IMR-90 (cell line): ENCODE data around the gene NGEF.

ENCODE experiments used
- BHLHE40 ChIP-seq: fragments of 150-350 bp; IDR thresholded peaks from 2 replicates; pipeline ENCODE4 v1.6.1; 2016; ENCODE audit warnings: mild to moderate bottlenecking, low read depth, low read length
- CEBPB ChIP-seq: IDR thresholded peaks from 2 replicates; pipeline ENCODE4 v1.6.1; 2012; ENCODE audit warnings: low read depth, low read length, improper control_type of control experiment
- CTCF ChIP-seq: conservative IDR thresholded peaks from 2 replicates; pipeline ENCODE4 v1.5.1; 2012; ENCODE audit warnings: mild to moderate bottlenecking, low read depth, low read length, improper control_type of control experiment
- ELK1 ChIP-seq: fragments of 150-350 bp; IDR thresholded peaks from 2 replicates; pipeline ENCODE4 v1.6.1; 2016; ENCODE audit warnings: low read depth, mild to moderate bottlenecking, low read length, moderate library complexity, borderline replicate concordance
- FOS ChIP-seq: fragments of 150-350 bp; IDR thresholded peaks from 2 replicates; pipeline ENCODE4 v1.6.1; 2016; ENCODE audit warnings: low read depth, low read length
- MAFK ChIP-seq: IDR thresholded peaks from 2 replicates; pipeline ENCODE4 v1.6.1; 2012; ENCODE audit warnings: low read depth, low read length, improper control_type of control experiment
- MAZ ChIP-seq: IDR thresholded peaks from 2 replicates; pipeline ENCODE4 v1.6.1; 2012; ENCODE audit warnings: low read depth, mild to moderate bottlenecking, low read length, improper control_type of control experiment, moderate library complexity, borderline replicate concordance
- MXI1 ChIP-seq: IDR thresholded peaks from 2 replicates; pipeline ENCODE4 v1.6.1; 2012; ENCODE audit warnings: low read depth, mild to moderate bottlenecking, low read length, moderate library complexity, borderline replicate concordance
- POLR2A ChIP-seq: IDR thresholded peaks from 2 replicates; pipeline ENCODE4 v1.6.1; 2012; ENCODE audit warnings: mild to moderate bottlenecking, low read depth, low read length
- RAD21 ChIP-seq: IDR thresholded peaks from 2 replicates; pipeline ENCODE4 v1.6.1; 2012; ENCODE audit warnings: low read length, improper control_type of control experiment
- RCOR1 ChIP-seq: IDR thresholded peaks from 2 replicates; pipeline ENCODE4 v1.6.1; 2012; ENCODE audit warnings: mild to moderate bottlenecking, low read length, improper control_type of control experiment; ENCODE audit not compliant: insufficient replicate concordance
- RFX5 ChIP-seq: IDR thresholded peaks from 2 replicates; pipeline ENCODE4 v1.8.0; 2012; ENCODE audit warnings: low read depth, mild to moderate bottlenecking, low read length, moderate library complexity
- SMC3 ChIP-seq: fragments of 150-350 bp; IDR thresholded peaks from 2 replicates; pipeline ENCODE4 v1.6.1; 2016; ENCODE audit warnings: low read depth, mild to moderate bottlenecking, antibody characterized with exemption, low read length, moderate library complexity
- USF2 ChIP-seq: fragments of 150-350 bp; IDR thresholded peaks from 2 replicates; pipeline ENCODE4 v1.6.1; 2017; ENCODE audit warnings: mild to moderate bottlenecking, antibody characterized with exemption, low read length, low read depth

GRCh38 chr2:232997749-232998665 lies 15.0 kb downstream of the NGEF start:
- TF ChIP-seq CTCF (no peak), BHLHE40 (no peak), POLR2A (no peak), MXI1 (no peak), RFX5 (no peak), RCOR1 (no peak), RAD21 (no peak), SMC3 (no peak), MAFK (no peak), CEBPB (no peak), USF2 (no peak), FOS (no peak), MAZ (no peak), ELK1 (no peak)
